Mammary epithelial cell (primary cell): Measurements from ENCODE around the gene DEF6.

Experiments used
- EZH2 ChIP-seq: IDR thresholded peaks from 2 replicates; pipeline ENCODE4 v1.6.1; 2012; ENCODE audit warnings: low read length, inconsistent platforms, borderline replicate concordance
- TF ChIP-seq, protein P1 (sequence below), 2 donors: IDR thresholded peaks in 1 of 2; conservative IDR thresholded peaks in 1 of 2; 2 replicates each; pipeline ENCODE4 v1.5.1; 2011 to 2012; ENCODE audit warnings: inconsistent platforms in 2 of 2, low read length in 2 of 2, mild to moderate bottlenecking in 2 of 2, control low read depth in 1 of 2, low read depth in 1 of 2; ENCODE audit not compliant: insufficient read depth in 1 of 2; ENCODE audit errors: extremely low read depth in 1 of 2

DNA sequence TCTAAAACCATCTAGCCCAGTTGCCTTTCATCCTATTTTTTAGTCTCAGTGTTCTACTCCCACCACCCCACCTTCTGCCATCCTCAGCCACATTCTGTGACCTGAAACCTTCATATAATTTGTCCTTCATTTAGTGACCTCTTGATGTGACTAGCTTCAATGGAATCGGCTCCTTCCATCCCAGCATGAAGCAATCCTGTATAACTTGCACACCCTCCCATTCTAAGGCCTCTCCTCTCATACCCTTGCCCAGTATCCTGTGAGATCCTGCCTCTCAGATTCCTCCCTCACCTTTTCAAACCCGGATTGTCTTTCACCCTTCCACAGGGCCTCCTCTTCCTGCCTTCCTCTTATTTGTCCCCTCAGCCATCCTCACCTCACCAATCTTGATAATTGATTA lies 35.0 kb upstream of the DEF6 start:
- TF ChIP-seq, protein P1, sequence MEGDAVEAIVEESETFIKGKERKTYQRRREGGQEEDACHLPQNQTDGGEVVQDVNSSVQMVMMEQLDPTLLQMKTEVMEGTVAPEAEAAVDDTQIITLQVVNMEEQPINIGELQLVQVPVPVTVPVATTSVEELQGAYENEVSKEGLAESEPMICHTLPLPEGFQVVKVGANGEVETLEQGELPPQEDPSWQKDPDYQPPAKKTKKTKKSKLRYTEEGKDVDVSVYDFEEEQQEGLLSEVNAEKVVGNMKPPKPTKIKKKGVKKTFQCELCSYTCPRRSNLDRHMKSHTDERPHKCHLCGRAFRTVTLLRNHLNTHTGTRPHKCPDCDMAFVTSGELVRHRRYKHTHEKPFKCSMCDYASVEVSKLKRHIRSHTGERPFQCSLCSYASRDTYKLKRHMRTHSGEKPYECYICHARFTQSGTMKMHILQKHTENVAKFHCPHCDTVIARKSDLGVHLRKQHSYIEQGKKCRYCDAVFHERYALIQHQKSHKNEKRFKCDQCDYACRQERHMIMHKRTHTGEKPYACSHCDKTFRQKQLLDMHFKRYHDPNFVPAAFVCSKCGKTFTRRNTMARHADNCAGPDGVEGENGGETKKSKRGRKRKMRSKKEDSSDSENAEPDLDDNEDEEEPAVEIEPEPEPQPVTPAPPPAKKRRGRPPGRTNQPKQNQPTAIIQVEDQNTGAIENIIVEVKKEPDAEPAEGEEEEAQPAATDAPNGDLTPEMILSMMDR (conservative IDR thresholded peaks at IDR 0.05 in 1 of 2, IDR thresholded peaks at IDR 0.05 in 1 of 2; ENCODE audit: extremely low read depth in 1 of 2, insufficient read depth in 1 of 2, low read depth in 1 of 2, low read length in 2 of 2) = no peak
- TF ChIP-seq EZH2 = no peak
